ENCODE data around the gene PGLYRP3.

Gene PGLYRP3, protein sequence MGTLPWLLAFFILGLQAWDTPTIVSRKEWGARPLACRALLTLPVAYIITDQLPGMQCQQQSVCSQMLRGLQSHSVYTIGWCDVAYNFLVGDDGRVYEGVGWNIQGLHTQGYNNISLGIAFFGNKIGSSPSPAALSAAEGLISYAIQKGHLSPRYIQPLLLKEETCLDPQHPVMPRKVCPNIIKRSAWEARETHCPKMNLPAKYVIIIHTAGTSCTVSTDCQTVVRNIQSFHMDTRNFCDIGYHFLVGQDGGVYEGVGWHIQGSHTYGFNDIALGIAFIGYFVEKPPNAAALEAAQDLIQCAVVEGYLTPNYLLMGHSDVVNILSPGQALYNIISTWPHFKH

DNA sequence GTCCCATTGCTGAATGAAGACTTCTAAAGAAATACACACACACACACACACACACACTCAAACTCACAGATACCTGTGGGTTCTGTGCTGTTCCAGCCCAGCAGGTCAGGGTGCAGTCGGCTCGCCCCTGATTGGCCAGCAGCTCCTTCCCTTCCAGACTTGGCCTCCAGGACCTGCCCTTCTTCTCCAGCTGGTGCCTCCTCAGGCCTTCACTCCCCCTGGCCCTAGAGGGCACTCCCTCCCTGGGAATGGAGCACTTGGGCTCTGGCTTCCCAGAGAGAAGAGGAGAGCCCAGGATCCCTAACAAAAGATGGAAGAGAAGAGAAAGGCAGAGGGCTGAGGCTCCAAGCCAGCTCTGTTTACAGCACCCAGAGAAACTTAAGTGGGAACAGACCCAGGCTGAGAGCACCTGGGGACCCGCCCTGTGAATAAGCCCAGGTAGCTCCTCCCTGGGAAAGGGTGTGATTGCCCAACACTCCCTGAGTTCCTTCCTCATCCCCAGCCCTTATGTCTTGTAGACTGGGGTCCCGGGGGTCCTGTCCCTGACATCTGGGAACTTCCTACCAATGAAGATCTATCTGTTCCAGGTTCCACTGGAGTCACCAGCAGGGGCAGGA is at the start of gene PGLYRP3:
Gene PGLYRP3 (minus strand): TSS at position 383 of the 617 bp plus-strand sequence. CDS start 2,287 bp downstream, outside the sequence.
- peak in 2 of 3 experiments; percentile 7 to 57 for DNase-seq

DNA sequence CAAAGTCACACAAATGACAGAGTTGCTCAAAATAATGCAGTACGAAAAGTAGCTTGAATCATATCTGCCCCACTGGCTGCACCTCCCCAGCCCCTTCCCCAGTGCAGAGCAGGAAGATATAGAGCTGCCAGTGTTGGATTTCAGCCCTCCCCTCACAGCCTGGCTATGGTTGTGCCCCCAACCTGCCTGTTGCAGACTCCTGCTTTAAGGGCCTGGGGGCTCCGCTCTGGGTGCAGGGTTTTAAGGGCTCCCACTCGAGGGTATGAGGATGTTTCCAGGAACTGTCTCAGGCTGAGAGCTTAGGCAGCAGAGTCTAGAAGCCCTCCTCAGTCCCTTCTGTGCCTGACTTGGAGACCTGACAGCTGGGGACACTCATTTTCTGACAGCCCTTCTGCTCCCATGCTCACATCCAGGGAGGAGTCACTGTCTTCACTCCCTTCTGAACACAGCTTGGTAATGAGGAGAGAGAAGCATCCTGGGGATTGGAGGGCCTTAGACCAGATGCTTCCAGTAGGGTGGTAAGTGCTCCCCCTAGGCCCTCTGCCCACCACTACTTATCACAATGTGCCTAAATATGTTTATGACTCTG is 49.5 kb upstream of the PGLYRP3 start:
- DNase-seq: no peak

DNA sequence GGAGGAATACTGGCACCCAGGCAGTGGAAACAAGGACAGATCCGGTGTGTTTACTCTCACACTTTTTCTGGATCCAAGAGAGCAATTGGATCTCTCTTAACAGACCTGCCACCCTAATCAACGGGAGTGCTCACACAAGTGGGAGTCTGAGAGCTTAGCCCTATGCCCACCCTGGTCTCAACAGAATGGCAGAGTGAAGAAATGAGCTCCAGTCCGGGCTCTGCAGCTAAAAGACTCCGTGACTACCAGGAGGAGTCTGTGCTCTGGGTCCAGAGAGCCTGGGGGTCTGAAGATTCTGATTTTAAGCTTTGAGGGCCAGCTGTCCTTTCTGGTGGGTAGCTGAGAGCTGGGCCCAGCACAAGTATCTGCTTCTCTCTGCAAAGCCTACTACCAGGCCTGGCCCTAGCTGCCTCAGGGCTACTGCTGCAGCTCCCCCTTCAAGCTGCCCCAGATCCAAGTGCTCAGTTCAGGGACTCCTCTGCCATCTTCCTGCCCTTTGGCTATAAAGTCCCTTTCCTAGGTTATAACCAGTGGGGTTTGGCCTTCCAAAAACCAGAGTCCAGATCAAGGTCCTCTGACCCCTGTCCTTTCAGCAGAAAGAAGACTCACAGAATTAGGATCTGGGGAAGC is 48.8 kb upstream of the PGLYRP3 start:
- DNase-seq: no peak

DNA sequence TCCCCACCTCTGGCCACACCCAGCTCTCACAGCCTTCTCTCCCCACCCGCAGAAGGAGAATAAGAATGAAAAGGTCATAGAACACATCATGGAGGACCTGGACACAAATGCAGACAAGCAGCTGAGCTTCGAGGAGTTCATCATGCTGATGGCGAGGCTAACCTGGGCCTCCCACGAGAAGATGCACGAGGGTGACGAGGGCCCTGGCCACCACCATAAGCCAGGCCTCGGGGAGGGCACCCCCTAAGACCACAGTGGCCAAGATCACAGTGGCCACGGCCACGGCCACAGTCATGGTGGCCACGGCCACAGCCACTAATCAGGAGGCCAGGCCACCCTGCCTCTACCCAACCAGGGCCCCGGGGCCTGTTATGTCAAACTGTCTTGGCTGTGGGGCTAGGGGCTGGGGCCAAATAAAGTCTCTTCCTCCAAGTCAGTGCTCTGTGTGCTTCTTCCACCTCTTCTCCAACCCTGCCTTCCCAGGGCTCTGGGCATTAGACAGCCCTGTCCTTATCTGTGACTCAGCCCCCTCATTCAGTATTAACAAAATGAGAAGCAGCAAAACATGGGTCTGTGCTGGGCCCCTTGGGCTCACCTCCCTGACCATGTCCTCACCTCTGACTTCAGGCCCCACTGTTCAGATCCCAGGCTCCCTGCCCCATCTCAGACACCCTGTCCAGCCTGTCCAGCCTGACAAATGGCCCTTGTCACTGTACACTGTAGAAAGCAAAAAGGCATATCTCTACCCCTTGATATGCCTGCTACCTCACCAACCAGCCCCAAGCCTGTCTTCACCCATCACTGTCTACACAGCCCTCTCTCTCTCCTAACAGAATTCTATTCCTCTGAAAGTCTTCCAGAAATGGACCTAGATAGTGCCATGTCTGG is 48.1 kb upstream of the PGLYRP3 start:
- DNase-seq: no peak

DNA sequence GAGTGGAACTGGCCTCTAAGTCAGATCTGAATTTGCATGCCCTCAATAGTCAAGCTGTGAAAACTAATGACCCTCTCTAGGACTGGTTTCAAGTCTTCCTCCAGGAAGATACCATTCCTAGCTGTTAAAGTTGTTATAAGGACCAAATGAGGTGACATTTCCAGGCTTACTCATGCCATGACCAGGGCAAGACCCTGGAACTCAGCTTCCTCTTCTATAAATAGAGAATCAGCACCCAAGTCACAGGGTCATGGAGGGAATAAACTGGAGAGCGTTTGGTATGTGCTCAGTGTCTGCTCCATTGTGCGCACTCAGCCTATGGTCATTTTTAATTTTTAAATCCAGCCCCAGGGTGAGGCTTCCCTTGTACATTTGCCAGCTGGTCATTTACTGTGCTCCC is 47.4 kb upstream of the PGLYRP3 start:
- no peak for DNase-seq

DNA sequence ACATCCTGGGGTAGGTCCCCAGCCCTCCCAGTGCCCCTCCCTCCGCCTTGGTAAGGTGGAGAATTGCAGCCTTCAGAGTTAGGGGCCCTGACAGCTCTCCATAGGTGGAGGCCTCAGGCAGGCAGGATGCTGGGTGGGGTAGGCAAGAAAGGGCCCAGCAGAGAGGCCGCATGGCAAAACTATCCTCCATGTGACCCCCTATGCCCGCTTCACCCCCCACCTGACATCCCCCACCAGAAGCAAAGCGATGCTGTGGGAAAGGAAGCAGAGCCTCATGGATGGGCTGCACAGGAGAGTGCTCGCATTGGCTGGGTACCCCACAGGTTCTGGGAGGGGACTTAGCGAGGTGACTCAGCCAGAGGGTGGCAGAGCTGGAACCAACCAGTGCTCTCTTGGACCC is 46.5 kb upstream of the PGLYRP3 start:
- no peak for DNase-seq

DNA sequence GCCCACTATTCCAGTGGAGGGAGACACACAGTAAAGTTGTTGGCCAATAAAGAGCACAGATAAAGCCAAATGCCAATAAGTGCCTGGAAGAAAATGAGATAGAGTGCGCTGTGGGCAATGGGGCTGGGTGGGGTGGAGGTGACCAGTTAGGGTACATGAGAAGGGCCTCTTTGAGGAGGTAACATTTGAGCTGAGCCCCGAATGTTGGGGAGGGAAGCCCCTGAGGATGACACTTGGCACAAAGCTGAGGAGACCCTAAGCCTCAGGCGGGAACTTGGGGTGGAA is 45.9 kb upstream of the PGLYRP3 start:
- DNase-seq: no peak

DNA sequence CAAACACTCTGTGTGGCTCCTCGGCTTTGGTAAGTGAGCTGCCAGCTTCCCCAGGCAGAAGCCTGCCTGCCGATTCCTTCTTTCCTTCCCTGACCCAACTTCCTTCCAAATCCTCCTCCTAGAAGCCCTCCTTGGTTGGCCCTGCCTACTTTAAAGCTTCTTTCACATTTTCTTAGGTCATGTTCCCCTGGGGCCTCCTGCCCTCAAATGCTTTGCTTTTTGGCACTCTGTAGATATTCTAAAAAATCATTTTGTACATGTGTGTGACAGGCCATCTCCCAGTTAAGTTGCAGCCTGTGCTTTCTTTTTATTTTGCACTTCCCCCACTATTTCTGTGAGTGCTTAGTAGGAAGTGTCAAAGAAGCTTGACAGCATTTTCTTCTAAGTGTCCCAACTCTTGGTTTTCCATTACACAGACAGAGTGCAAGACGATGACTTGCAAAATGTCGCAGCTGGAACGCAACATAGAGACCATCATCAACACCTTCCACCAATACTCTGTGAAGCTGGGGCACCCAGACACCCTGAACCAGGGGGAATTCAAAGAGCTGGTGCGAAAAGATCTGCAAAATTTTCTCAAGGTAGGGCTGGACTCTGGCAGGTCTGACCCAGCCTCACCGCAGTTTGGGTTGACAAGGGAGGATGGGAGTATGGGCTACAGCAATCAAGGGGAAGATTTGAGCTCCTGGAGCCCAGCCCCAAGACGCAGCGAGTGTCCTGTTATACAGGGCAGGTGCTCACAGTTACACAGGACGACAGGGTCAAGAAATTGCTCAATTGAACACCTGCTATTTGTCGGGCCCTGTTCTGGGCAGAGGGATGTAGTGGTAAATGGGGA is 45.3 kb upstream of the PGLYRP3 start, which contains the start of gene S100A9:
Gene S100A9 (plus strand): TSS at position 2 of the 838 bp plus-strand sequence. CDS start 430 bp downstream, at position 432.
- DNase-seq: no peak

DNA sequence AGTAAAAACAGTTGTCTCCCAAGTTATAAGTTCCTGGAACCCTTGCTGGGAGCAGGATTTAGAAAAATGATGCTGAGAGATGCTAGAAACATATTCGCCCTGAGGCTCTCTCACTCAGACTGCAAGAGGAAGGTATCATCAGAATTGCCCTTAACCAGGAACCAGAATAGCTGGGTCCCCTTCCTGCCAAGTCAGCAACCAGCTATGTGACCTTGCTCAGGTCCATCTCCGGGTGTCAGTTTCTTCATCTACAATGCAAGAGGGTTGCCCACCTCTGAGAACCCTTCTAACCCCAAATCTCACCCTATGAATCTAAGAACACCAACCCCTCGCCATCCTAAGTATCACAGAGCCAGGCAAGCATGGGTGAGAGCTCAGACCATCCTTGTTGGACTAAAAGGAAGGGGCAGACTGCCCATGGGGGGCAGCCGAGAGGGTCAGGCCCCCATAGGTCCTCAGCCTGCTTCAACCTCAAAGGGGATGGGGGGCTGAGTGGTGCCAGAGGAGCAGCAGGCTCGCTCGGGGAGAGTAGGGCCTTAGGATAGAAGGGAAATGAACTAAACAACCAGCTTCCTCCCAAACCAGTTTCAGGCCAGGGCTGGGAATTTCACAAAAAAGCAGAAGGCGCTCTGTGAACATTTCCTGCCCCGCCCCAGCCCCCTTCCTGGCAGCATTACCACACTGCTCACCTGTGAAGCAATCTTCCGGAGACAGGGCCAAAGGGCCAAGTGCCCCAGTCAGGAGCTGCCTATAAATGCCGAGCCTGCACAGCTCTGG is 44.5 kb upstream of the PGLYRP3 start:
- peak in 1 of 3 experiments; percentile 9 for DNase-seq

DNA sequence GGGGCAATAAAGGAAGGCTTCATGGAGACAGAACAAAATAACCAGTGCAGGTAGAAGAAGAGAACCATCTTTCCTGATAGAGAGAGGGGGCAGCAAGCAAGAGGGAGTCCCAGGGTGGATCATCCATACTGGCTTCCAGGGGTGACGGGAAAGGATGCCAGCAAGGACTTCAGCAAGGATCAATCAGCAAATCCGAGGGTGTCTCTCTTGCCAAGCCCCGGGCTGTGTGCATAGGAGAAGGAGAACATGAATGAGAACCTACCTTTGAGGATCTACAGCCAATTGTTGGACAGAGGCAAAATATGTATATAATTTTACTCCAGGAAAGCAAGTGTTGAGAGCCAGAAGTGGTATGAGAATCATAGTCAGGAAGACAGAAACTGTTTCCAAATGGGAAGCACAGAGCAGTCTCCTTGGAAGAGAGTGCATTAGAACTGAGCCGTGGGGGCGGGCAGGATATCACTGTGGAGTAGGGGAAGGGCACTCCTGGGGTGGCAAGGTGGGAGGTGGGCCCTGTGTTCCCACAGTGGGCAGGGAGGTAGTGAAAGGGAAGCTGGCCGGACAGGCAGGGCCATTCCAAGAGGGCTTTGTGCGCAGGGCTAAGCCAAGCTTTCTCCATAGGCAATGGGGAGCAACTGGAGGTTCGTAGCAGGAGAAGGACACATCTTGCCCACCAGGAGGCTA is 43.8 kb upstream of the PGLYRP3 start:
- no peak for DNase-seq

DNA sequence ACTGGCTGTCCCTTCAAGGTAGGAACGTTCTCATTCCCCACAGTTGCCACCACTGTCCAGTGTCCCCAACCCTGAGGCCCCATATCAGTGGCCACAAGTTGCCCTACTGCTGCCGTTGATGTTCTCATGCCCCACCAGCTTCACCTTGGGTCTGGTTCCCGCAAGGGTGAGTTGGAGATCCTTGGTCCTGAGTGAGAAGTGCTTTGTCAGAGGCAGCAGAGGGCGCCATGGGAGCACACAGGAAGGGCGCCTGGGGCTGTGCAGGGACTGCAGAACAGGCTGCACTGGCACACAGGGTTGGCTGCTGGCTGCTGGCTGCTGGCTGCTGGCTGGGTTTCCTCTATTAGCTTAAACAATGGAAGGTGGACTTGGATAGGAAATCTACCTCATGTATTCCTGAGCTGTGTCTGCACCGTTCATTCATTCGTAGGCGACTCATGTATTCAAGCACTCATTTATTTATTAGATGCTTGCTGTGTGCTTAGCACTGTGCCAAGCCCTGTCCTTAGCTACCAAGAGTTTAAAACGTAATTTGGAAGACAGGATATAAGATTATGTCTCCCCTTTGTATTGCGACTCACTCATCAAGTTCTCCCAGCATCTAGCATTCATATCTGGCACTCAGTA is 42.8 kb upstream of the PGLYRP3 start:
- DNase-seq: peak; percentile 43 to 81 (median 66)

DNA sequence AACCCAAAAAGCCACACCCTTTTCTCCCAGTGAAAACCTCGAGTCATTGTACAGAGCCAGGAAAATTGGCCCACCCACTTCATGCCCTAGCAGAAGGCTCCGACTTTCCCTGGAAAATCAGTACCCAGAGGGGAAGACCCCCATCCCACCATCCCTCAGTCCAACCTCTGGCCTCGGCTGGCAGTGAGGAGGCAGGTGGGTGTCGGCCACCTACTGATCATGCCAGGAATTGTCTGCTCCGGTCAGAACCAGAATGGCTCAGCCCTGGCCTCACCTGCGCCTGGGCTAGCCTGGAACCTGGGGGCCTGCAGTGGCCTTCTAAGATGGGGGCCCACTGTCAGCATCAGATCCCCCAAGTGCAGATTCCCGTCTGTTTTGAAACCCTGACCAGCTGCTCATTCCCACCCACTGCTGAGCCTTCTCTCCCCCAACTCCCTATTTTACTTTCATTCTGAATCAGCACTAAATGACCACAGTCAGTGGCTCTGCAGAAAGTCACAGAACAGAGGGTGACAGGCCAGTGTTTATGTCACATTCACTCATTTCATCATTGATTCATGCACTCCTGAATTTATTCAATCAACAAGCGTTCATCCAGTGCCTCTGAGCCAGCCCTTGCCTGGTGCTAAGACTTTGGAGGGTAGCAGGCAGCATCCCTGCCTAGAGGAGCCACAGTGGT is 41.9 kb upstream of the PGLYRP3 start:
- DNase-seq: no peak

DNA sequence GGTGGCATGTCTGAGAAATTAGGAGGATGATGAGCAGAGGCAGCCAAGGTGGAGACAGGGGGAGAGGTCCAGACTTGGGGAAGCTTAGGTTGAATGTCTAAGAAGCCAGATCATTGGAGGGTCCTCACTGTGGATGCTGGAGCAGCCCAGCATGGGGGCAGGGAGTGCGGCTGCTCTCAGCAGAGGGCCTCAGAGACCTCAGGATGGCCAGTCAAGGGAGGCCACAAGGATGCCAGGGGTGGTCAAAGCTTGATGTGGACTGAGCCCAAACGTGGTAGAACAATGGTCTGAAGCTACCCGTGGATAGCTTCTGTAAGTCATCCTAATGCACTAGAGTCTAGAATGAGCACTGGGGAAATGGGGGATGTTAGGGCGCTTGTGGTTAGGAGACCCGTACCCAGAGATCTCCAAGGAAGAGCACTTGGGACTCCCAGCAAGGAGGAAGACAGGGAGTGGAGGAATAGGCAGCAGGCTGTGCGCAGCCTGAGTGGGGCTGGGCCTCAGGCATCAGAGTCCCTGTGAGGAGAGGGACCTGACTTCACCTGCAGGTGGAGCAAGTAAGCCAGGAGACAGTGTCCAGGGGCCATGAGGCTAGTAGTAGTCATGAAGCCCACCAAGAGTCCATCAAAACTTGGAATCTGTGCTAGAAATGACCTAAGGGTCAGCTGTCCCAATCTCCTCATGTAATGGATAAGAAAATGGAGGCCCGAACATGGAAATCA is 40.6 kb upstream of the PGLYRP3 start:
- peak in 2 of 3 experiments; percentile 60 to 69 for DNase-seq

DNA sequence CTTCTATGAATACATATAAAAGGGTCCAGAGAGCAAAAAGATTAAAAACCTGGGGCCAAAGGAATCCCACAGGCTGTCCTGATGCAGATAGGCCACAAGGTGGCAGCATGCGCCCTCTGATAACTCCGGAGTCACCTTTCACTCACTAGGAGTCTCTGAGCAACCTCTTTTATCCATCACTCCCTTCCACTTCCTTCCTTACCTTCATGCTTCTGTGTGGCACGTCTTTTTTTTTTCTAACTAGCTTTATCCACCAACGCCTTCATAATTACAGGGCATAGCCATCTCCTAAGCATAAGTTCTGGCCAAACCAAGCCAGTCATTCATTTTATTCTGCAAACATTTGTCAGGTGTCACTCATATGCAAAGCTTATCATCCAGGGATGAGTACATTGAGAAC is 39.8 kb upstream of the PGLYRP3 start:
- peak; percentile 68 to 89 (median 88) for DNase-seq

DNA sequence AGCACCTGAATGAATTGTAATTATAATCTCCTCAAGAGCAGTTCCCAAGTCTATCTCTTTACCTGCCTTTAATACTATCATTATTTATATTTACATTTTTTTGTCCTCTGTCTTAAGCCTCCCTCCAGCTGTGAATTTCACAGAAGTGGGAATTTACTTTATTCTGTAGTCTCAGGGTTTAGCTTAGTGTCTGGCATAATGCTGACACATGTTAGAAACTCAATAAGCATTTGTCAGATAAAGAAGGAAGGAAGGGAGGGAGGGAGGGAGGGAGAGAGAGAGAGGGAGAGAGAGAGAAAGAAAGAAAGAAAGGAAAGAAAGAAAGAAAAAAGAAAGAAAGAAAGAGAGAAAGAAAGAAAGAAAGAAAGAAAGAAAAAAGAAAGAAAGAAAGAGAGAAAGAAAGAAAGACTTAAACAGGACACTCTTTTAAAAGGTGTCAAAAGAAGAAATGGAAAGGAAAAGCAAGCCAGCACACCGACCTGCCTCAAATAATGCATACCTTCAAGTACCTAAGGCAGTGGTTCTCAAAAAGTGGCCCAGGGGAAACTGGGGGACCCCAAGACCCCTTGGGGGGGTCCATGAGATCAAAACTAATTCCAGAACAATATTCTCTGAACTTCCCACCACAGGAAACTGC is 37.7 kb upstream of the PGLYRP3 start:
- DNase-seq: no peak

DNA sequence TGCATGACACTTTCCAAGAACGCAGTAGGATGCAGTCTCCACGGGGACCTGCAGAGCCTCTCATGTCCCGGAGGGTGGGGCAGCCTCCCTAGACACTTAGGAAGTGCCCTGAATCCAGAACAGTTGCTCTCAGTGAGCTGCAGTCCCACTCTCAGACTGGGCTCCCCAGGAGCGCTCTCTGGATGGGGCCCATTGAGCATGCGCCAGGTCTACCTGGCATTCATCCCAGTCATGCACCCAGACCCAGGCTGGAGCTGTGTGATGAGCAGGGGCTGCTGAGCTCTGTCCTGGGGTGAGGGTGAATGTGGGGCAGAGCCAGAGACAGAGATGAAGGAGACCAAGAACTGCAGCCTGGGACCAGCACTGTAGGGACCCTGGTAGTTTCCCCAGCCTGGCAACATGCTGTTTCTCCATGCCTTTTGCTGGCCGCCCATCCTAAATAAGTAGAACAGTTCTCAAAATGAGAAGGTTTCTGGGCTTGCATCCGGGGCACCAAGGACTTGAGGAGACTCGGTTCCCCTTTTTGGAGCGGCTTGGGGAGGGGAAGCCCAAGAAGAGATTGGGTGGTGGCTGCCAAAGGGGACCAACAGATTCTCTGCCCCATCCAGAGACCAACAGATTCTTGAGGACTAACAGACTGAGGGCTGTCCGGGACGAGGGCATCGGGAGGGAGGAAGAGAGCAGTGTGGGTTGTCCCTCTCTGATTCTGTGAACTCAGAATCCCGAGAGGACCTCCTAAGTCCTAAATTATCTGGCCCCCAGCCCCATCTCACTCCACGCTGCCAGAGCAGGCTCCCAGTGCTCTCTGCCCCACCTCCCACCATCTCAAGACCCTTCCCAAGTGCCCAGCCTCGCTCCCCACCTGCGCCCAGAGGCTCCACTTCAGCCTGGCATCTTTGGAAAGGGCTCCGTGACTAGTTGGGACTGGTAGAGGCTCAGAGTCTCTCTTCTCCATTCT is 36.9 kb upstream of the PGLYRP3 start:
- DNase-seq: no peak
